ENCODE data around the gene LRRC52.

LRRC52 gene

GRCh38 chr1:165537356-165538109, 6.3 kb upstream of the LRRC52 start:
- no peak for DNase-seq (ENCODE audit: low read depth, low spot score)

- no peak for DNase-seq (ENCODE audit: low read depth, low spot score)
Measured at GRCh38 chr1:165539306-165539705, 4.5 kb upstream of the LRRC52 start.

GRCh38 chr1:165539908-165540307, 3.9 kb upstream of the LRRC52 start:
- no peak for DNase-seq (ENCODE audit: low read depth, low spot score)

GRCh38 chr1:165542015-165542631, 1.7 kb upstream of the LRRC52 start:
- no peak for DNase-seq (ENCODE audit: low read depth, low spot score)

GRCh38 chr1:165542647-165543046, 1.2 kb upstream of the LRRC52 start:
- DNase-seq (ENCODE audit: low read depth, low spot score): no peak

- no peak for DNase-seq (ENCODE audit: low read depth, low spot score)
Measured at GRCh38 chr1:165544996-165545395, 1.2 kb downstream of the LRRC52 start.

- no peak for DNase-seq (ENCODE audit: low read depth, low spot score)
Measured at GRCh38 chr1:165545974-165546373, 2.2 kb downstream of the LRRC52 start.

GRCh38 chr1:165549973-165550372, 6.2 kb downstream of the LRRC52 start:
- DNase-seq (ENCODE audit: low read depth, low spot score): no peak

GRCh38 chr1:165551469-165551868, 7.7 kb downstream of the LRRC52 start:
- no peak for DNase-seq (ENCODE audit: low read depth, low spot score)

GRCh38 chr1:165560883-165561656, 17.3 kb downstream of the LRRC52 start:
- DNase-seq (ENCODE audit: low read depth, low spot score): no peak

GRCh38 chr1:165562571-165562970, 18.8 kb downstream of the LRRC52 start:
- DNase-seq (ENCODE audit: low read depth, low spot score): no peak

- no peak for DNase-seq (ENCODE audit: low read depth, low spot score)
Measured at GRCh38 chr1:165563551-165563950, 19.8 kb downstream of the LRRC52 start.

- no peak for DNase-seq (ENCODE audit: low read depth, low spot score)
Measured at GRCh38 chr1:165564561-165564960, 20.8 kb downstream of the LRRC52 start.

GRCh38 chr1:165565751-165566490, 22.1 kb downstream of the LRRC52 start:
- DNase-seq (ENCODE audit: low read depth, low spot score): no peak

- DNase-seq (ENCODE audit: low read depth, low spot score): no peak
Measured at GRCh38 chr1:165570078-165570477, 26.3 kb downstream of the LRRC52 start.

- DNase-seq (ENCODE audit: low read depth, low spot score): no peak
Measured at GRCh38 chr1:165573787-165574186, 30.0 kb downstream of the LRRC52 start.

- no peak for DNase-seq (ENCODE audit: low read depth, low spot score)
Measured at GRCh38 chr1:165574295-165574694, 30.5 kb downstream of the LRRC52 start.

GRCh38 chr1:165575468-165576099, 31.8 kb downstream of the LRRC52 start:
- DNase-seq (ENCODE audit: low read depth, low spot score): no peak

GRCh38 chr1:165576536-165576935, 32.7 kb downstream of the LRRC52 start:
- DNase-seq (ENCODE audit: low read depth, low spot score): no peak

- DNase-seq (ENCODE audit: low read depth, low spot score): no peak
Measured at GRCh38 chr1:165577707-165578106, 33.9 kb downstream of the LRRC52 start.
